ENCODE measurements around the gene ZNF3. TPM values are rescaled to one million over a fixed set of nuclear protein-coding genes. Genes with fewer than 3 reads are reported as not detected.

Gene ZNF3
- total RNA-seq, 1 donor from 2014 or later = 47.7 TPM

DNA sequence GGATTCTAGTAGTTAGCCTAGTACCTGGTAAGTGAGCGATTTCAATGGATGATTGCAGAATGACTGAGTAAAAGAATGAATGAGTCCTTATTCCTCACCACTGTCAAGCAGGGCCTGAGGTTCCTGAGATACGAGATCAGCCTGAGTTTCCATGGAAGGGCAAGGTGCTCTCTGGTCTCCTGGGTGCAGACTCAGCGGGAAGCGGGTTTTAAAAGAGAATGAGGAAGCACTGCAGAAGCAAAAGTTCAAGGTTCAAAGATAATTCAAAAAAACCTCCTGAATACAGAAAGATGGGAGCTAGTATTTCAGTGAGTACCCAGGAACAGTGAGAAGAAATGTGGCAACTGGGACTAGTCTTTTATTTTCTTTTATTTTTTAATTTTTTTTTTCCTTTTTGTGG, 4.3 kb downstream of the ZNF3 start:
- H3K4me3 Mint-ChIP-seq (ENCODE audit: unreplicated experiment) = peak overlapping the region; percentile 44
- no peak overlapping the region for H3K27ac Mint-ChIP-seq (ENCODE audit: unreplicated experiment)
- peaks cover 62% of the 10 kb centered on the region for H3K36me3 Mint-ChIP-seq (ENCODE audit: low read depth, unreplicated experiment)
- H3K4me1 Mint-ChIP-seq (ENCODE audit: unreplicated experiment) = peaks cover 17% of the 10 kb centered on the region
- no peak for DNase-seq (ENCODE audit: low spot score)
- peaks cover 29% of the 10 kb centered on the region for H3K27me3 Mint-ChIP-seq (ENCODE audit: unreplicated experiment)
- TF ChIP-seq CTCF (IDR thresholded peaks at IDR 0.05; ENCODE audit: unreplicated experiment) = no peak
- peaks cover 4% of the 10 kb centered on the region for H3K9me3 Mint-ChIP-seq (ENCODE audit: unreplicated experiment)

DNA sequence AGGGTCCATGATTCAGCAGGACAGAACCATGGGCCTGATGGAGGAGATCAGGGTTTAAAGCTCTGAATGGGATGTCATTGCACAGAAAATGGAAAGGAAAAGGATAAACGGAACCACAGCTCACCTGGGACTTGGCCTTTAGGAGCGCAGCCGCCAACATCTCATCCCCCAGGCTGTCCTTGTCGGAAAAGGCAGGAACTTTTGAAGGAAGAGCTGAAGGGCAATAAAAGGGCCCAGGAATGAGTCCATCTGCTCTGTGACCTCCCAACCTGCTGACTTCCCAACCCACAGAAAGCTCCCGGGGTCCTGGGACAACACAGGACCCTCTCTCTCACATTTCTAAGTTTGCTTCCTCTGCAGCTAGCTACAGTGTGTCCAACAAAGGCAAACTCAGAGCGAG, 6.1 kb downstream of the ZNF3 start:
- peaks cover 25% of the 10 kb centered on the region for H3K27me3 Mint-ChIP-seq (ENCODE audit: unreplicated experiment)
- H3K9me3 Mint-ChIP-seq (ENCODE audit: unreplicated experiment) = peaks cover 22% of the 10 kb centered on the region
- H3K36me3 Mint-ChIP-seq (ENCODE audit: low read depth, unreplicated experiment) = peaks cover 76% of the 10 kb centered on the region
- H3K4me1 Mint-ChIP-seq (ENCODE audit: unreplicated experiment) = peaks cover 11% of the 10 kb centered on the region
- DNase-seq (ENCODE audit: low spot score) = no peak
- no peak for TF ChIP-seq CTCF (IDR thresholded peaks at IDR 0.05; ENCODE audit: unreplicated experiment)
- H3K4me3 Mint-ChIP-seq (ENCODE audit: unreplicated experiment) = peak overlapping the region; percentile 85
- no peak overlapping the region for H3K27ac Mint-ChIP-seq (ENCODE audit: unreplicated experiment)

GRCh38 chr7:100074841-100075240, 6.7 kb downstream of the ZNF3 start:
- H3K27ac Mint-ChIP-seq (ENCODE audit: unreplicated experiment) = no peak overlapping the region
- peaks cover 23% of the 10 kb centered on the region for H3K9me3 Mint-ChIP-seq (ENCODE audit: unreplicated experiment)
- H3K27me3 Mint-ChIP-seq (ENCODE audit: unreplicated experiment) = peaks cover 23% of the 10 kb centered on the region
- H3K4me1 Mint-ChIP-seq (ENCODE audit: unreplicated experiment) = peaks cover 6% of the 10 kb centered on the region
- no peak for DNase-seq (ENCODE audit: low spot score)
- TF ChIP-seq CTCF (IDR thresholded peaks at IDR 0.05; ENCODE audit: unreplicated experiment) = no peak
- H3K4me3 Mint-ChIP-seq (ENCODE audit: unreplicated experiment) = peak overlapping the region; percentile 85
- peaks cover 82% of the 10 kb centered on the region for H3K36me3 Mint-ChIP-seq (ENCODE audit: low read depth, unreplicated experiment)

DNA sequence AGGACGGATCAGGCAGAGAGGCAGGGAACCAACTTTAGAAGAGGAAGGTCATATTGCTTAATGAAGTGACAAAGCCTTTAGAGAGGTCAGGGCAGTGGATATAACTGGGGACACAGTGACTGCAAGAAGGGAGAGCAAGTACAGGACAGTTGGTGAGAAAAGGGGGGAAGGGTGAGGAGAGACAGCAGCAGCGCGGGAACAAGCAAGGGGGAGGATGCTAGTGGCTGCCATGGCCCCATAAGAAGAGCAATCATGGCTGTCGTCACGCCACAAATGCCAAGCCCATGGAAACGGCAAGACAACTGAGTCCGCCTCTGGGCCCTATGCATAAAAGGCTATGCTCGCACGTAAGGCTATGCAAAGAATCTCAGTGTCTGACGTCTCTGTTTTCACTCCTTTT, 9.1 kb downstream of the ZNF3 start:
- Mint-ChIP-seq H3K9me3 (ENCODE audit: unreplicated experiment) (peaks cover 23% of the 10 kb centered on the region), H3K27me3 (ENCODE audit: unreplicated experiment) (peaks cover 18% of the 10 kb centered on the region), H3K4me1 (ENCODE audit: unreplicated experiment) (no peaks in the 10 kb centered on the region), H3K27ac (ENCODE audit: unreplicated experiment) (no peak overlapping the region), H3K36me3 (ENCODE audit: low read depth, unreplicated experiment) (peaks cover 79% of the 10 kb centered on the region), H3K4me3 (ENCODE audit: unreplicated experiment) (peak overlapping the region; percentile 84)
- DNase-seq (ENCODE audit: low spot score) = no peak
- TF ChIP-seq CTCF (IDR thresholded peaks at IDR 0.05; ENCODE audit: unreplicated experiment) = no peak

DNA sequence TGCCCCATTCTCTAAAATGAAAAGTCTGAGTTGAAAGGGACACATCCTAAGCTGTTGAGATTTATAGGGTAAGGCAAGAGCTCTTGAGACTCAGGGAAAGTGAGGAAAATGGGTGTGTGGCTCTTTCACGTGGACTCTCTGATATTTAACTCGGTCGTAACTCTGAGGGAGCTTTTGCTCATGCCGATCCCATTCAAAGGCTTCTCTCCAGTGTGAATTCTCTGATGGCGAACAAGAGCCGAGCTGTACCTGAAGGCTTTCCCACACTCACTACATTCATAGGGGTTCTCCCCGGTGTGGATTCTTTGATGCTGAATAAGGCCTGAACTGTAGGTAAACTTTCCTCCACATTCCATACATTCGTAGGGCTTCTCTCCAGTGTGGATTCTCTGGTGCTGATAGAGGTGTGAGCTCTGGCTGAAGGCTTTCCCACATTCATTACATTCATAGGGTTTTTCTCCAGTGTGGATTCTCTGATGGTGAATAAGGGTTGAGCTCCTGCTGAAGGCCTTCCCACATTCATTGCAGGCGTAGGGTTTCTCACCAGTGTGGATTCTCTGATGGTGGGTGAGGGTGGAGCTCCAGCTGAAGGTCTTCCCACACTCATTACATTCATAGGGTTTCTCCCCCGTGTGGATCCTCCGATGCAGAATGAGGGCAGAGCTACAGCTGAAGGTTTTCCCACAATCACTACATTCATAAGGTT, 10.4 kb downstream of the ZNF3 start:
- H3K36me3 Mint-ChIP-seq (ENCODE audit: low read depth, unreplicated experiment) = peaks cover 71% of the 10 kb centered on the region
- H3K4me3 Mint-ChIP-seq (ENCODE audit: unreplicated experiment) = peak overlapping the region; percentile 84
- no peaks in the 10 kb centered on the region for H3K4me1 Mint-ChIP-seq (ENCODE audit: unreplicated experiment)
- peaks cover 18% of the 10 kb centered on the region for H3K27me3 Mint-ChIP-seq (ENCODE audit: unreplicated experiment)
- no peak for DNase-seq (ENCODE audit: low spot score)
- H3K27ac Mint-ChIP-seq (ENCODE audit: unreplicated experiment) = no peak overlapping the region
- H3K9me3 Mint-ChIP-seq (ENCODE audit: unreplicated experiment) = peaks cover 23% of the 10 kb centered on the region
- TF ChIP-seq CTCF (IDR thresholded peaks at IDR 0.05; ENCODE audit: unreplicated experiment) = no peak
